ENCODE data around the gene NUP188.
A peak's percentile ranks its signal among the peaks of the same experiment; 100 is the strongest.
"Not testable (repeated sequence)": the region's sequence is repeated elsewhere in the genome, so short reads cannot be mapped to it uniquely, and the experiment has no call there.

NUP188 gene

DNA sequence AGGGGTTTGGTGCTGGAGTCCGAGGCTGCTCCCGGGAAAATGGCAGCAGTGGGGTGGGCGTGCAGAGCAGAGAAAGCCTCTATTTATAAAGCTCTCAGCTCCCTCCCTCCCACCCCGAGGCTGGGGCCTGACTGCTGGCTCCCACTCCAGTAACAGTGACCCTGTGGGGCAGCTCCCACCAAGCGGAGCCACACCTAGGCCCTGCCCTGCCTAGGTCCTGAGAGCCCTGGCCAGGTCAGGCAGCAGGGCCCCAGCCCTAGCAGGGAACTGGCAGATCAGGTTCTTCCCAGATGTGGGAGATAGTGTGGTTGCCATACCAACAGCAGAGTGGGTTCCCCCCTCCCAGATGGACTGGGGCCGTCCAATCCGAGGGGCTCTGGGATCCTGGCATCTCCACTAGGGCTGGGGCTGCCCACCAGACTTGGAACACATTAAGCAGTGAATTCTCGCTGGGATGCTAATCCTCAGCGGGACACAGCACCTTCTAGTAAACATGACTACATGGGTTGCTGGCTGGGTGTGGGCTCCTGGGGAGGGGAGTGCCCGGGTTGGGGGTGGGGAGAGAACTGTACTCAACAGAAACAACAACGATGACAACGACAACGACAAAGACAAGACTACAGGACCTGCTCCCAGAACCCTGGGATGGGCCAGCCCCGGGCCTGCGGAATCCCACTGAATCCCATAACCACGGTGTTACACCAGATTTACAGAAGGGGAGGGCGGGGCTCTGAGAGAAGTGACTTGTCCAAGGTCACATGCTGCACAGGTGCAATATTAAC, 79.1 kb downstream of the NUP188 start:
- no peak for DNase-seq (ENCODE audit: low read depth in 2 of 2)

DNA sequence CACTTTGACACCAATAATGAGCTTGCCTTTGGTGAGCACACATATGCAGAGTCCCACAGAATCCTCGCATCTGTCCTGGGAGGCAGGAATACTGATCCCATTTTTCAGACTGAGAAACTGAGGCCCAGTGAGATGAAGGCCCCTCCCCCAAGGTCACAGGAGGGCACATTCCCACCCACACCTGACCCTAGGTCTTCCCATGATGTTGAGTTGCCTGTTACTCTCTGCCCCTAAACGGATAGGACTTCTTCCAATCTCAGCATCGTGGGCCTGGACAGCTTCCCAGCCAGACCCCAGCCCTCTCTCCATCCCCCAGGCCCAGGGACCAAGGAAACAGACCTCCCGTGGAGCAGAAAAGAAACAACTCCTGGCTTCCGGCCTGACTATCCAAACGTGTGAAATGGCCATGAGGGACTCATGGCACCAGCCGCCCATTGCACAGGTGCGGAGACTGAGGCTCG, 79.8 kb downstream of the NUP188 start:
- no peak for DNase-seq (ENCODE audit: low read depth in 2 of 2)

DNA sequence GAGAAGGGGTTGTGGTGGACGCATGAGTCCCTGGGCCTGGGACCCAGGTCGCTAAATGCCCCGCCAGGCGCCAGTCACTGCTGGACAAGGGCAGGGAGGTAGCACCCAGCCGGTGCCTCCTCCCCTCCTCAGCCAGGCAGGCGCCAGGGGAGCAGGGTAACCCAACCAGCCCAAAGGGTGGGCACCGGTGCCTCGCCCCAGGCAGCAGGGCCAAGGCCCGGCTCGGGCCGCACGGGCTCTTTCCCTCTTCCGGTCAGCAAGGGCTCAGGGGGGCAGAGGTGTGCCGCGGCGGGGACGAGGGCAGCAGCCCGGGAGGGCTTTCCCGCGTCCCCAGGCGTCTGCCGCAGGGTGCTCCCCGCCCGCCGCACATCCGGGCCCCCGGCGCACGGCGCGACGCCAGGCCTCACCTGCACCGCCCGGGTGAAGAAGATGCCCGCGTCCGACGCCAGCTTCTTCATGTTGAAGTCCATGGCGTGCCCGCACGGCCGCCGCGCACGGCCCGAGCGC, 80.2 kb downstream of the NUP188 start:
- peak in 1 of 2 donors; percentile 24 for DNase-seq (ENCODE audit: low read depth in 2 of 2)

DNA sequence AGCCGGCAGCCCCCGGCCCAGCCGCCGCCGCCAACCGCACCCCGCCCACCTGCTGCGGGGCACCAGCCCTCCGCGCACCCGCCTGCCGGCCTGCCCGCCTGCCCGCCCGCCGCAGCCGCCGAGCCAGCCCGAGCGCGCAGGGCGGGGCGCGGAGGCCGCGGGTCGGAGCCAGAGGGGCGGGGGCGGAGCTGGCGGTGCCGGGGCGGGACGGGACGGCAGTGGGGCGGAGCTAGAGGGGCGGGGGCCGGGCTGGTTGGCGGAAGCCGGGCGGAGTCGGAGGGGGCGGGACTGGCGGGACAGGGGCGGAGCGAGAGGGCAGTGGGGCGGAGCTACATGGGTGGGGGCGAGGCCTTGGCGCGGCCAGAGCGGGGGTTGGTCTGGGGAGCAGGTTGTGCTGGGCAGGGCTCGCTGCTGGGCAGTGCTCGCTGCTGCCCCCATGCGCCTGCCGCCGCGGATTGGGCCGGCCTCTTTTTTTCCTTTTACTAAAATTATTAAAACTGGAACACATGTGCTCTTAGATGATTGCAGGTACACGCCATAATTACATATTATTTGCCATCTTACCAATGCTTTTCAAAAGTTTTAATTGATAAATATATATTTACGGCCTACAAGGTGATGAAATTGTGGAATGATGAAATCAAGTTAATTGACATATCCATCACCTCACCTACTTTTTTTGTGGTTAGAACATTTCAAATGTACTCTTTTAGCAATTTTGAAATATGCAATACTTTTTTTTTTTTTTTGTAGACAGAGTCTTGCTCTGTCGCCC, 80.9 kb downstream of the NUP188 start, which contains the start of gene SH3GLB2:
Gene SH3GLB2 (minus strand): TSS at position 140 of the 775 bp plus-strand sequence. CDS start 177 bp downstream, outside the sequence.
- DNase-seq (ENCODE audit: low read depth in 2 of 2): peak; percentile 87 to 92

DNA sequence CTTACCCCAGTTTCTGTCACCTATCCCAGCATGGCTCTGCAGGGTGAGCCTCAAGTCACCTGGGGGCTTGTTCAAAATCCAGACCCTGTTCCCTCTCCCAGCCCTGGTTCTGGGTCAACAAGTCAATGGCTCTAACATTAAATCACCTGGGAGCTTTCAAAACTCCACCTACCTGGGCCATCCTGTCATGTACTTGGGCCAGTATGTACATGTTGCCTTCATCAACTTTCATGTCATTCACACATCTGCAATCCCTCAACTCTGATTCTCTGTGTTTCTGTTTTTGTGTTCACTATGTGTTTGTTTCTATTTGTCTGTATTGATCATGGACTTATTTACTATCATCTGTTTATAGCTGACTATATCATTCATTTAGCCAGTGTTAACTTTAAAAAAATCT, 82.7 kb downstream of the NUP188 start:
- no peak for DNase-seq (ENCODE audit: low read depth in 2 of 2)

DNA sequence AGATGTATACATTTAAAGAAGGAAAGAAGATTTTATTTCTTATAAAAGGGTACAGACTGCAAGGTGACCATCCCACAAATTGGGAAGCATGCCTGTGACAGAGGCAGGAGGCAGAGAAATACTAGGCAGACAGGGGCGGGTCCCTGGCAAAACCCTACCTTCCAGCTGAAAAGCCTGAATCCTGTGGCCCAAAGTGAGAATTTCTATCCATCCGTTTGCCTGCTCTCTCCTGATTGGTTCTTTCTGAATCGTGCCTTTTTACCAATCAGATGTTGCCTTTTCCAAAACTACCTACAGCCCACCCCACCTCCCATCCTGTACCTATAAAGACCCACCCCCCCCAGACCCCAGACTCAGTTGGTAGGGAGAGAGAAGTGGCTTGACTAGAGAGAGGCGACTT, 84.0 kb downstream of the NUP188 start:
- no peak for DNase-seq (ENCODE audit: low read depth in 2 of 2)

DNA sequence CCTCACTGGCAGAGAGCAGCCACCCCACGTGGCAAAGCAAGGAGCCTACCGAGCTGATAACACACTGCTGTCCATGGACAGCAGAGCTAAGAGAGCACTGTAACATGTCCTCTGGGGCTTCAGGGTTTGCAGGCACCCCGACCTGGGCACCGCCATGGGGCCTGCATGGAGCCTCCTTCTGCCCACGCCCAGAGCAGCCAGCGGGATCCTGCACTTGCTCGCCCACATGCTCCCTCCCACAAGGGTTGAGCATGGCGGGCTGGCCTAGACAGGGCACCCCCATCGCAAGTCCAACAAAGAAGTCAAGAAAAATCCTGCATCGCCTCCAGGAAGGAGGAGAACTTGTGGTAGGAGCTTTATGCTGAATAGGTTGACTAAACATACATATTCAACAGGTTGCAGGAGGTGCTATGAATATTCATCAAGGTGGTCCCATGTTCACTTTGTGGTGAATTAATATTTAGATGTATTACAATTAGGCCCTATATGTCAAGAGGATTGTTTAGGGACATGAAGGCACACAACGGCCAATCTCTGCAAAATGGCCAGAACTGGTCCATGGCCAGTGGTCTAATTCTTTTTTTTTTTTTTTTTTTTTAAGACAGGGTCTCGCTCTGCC, 85.2 kb downstream of the NUP188 start:
- DNase-seq (ENCODE audit: low read depth in 2 of 2): no peak

DNA sequence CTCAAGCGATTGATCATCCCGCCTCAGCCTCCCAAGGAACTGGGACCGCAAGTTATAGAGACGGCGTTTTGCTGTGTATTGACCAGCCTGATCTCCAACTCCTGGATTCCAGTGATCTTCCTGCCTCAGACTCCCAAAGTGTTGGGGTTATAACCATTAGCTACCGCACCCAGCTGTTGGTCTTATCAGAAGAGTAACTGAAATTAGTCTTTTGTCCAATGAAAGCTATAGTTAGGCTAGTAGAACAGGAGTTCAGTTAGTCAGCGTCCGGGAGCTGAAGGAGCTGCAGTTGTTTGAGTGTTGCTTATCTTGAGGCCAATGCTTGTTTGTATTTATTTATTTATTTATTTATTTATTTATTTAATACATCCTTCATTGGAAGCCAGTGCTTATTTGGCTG, 85.7 kb downstream of the NUP188 start:
- DNase-seq (ENCODE audit: low read depth in 2 of 2): no peak

DNA sequence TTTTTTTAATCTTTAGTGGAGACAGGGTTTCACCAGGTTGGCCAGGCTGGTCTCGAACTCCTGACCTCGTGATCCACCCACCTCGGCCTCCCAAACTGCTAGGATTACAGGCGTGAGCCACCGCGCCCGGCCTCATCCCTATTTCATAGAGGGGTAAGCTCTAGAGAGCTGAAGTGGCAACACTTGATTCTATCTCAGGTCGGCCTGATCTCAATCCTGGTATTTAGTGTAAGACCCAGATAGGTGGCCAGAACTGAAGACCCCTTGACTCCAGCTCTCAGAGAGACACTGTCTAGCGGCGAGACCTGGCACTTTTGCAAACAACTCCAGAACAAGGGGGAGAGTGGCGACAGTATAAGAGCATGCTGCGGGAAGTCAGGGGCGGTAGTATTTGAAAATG, 88.3 kb downstream of the NUP188 start:
- DNase-seq (ENCODE audit: low read depth in 2 of 2): not testable (repeated sequence)

DNA sequence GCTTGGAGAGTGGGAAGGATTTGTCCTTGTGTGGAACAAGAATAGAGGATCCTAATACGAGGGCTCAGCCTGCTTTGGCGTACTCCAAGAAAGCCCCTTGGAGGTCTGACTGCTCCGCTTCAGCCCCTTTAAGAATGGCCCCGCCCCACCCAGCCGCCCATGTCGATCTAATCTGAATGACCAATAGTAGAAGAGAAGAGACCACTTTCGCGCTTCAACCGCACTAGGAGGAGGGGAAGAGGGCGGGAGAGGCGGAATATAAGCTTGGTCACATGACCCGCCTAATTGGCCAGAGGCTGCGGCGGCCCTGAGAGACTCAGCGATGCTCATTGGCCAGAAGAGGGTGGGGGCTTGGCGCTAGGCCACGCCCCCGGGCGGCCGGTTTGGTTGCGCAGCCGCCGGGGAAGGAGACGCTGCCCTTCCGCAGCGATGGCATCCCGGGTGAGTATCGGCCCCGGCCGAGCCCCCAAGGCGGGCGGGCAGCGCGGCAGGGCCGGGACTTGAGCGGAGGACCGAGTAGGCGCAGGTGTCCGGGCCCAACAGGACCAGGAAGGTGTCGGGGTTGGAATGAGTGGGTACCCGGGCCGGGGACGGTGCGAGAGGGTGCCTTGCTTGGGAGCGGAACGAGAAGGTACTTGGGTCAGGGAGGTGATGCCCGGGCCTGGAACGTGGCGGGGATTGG, 88.9 kb downstream of the NUP188 start, which contains the start of gene MIGA2:
Gene MIGA2 (plus strand): TSS at position 386 of the 682 bp plus-strand sequence. CDS start 3,969 bp downstream, outside the sequence.
- peak; percentile 83 to 90 for DNase-seq (ENCODE audit: low read depth in 2 of 2)

DNA sequence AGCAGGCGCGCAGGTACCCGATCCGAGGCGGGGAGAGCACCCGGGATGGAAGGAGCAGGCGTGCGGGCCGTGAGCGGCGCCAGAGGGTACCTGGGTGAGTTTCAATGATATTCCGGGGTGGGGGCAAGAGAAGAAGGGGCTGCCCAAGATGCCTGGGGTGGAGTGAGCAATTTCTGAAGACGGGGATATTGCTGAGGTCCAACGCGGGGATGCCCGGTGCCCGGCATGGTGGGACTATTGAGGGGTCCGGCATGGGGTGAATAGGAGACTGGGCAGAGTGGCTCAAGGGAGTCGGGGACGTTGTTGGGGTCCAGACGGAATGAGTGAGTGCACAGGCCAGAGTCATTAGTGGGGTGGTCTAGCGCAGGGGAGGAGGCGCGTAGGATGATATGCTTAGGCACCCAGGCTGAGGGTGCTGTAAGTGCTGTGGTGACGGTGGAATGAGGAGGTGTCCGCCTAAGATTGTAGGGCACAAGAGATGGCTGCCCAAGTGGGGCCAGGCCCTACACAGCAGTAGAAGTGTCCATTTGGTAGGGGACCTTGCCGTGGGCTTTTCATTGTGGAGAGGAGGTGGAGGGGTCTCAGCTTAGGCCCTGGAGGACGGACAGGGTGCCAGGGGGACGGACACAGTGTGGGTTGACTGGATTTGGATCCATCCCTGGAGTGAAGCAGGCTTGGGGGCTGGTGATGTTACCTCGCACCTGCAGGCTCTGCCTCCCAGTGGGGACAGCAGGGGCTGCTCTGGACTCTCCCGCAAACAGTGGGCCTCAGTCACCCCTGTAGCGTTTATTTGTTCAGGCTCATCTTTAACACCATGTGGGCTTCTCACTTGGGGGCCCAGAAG, 89.6 kb downstream of the NUP188 start:
- no peak for DNase-seq (ENCODE audit: low read depth in 2 of 2)

DNA sequence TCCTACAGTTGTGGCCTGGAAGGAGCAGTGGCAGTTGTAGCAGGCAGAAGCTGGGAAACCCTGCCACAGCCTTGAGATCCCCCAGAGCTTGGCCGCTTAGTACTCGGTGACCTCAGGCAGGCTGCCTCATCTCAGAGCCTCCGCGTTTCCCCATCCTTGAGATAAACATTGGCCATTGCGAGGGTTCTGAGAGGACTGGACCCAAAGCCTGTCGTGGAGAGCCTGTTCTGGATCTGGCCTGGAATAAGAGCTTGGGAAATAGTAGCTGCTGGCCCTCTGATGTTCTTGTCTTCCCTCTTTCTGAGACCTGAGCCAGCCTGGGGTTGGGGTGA, 90.2 kb downstream of the NUP188 start:
- DNase-seq (ENCODE audit: low read depth in 2 of 2): no peak

DNA sequence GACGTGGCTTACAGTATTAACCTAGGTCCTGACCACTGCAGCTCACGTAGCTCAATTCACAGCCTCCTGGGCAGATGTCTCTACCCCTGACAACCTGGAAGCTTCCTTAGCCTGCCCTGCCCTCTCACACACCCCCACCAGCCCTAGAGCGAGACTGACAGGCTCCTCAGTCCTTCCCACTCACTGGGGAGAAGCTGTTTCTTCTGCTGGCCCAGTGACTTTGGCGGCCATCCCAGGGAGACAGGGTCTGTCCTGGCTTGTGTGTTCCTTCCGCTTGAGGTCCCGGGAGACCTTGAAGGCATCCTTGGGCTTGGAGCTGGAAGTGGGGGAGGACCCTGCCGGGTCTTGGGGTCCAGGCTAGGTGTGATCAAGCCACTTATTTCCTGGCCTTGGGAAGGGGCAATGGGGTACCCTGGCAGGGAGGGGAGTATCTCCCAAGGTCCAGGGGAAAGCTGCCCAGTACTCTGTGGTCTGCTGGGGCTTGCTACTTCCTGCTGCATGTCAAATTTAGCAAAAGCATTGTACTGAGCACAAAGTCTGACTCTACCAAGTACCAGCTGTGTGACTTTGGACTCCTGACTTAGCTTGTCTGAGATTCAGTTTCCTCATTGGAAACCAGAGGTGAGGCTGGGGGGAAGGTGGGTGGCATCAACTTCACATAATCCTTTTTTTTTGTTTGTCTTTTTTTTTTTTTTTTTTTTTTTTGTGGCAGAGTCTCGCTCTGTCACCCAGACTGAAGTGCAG, 90.8 kb downstream of the NUP188 start:
- DNase-seq (ENCODE audit: low read depth in 2 of 2): no peak

DNA sequence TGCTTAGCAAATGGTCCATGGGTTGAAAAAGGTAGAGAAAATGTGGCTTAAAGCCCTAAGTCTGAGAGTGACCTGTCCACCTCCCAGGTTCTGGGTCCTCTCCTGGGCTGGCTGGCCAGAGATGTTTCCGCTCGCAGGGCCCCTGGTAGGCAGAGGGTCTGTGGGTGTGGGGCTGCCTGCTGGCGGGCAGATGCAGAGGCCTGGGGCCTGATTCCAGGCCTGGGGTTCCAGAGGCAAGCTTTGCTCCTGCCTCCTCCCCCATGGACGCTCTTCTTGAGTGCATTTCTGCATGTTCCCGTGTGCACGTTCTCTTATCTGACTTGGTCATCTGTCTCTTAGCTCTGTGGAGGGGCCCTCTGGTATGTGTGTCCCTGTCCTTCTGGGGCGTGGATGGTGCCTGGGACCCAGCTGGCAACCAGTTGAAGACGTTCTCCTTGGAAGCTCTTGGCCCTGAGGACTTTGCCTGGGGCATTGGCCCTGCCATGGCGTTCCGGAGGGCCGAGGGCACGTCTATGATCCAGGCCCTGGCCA, 92.7 kb downstream of the NUP188 start:
- DNase-seq (ENCODE audit: low read depth in 2 of 2): no peak

DNA sequence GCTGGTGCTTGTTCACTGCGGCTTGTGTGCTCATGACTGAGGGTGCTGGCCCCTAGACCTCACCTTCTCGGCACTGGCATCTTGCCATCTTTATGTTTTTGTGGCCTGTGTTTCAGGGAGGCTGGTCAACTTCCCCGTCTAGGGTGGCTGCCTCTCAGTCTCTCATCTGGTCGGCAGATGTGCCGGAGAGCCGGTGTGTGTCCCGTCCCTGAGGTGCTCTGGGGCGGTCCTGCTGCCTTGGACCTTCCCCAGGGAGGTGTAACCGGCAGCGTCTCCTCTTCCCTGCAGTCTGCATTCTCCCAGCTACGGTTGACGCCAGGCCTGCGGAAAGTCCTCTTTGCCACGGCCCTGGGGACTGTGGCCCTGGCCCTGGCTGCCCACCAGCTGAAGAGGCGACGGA, 94.5 kb downstream of the NUP188 start:
- DNase-seq (ENCODE audit: low read depth in 2 of 2): no peak

DNA sequence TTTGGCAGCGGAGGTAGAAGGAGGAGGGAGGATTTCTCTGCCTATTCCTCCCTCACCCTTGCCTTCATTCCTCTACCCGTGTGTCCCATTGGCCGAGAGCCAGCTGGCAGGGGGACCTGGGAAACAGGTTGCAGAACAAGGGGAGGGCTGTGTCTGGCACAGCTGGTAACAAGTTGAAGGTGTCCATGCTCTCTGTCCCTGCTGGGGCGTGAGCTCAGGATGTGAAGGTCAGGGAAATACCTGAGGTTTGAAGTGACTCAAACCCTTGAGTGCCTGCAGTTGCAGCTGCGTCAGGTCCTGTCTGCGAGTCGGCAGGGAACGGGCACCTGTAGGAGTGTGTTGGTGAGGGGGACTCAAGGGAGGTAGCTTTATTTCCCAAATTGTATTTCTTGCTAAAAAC, 105.1 kb downstream of the NUP188 start:
- no peak for DNase-seq (ENCODE audit: low read depth in 2 of 2)

DNA sequence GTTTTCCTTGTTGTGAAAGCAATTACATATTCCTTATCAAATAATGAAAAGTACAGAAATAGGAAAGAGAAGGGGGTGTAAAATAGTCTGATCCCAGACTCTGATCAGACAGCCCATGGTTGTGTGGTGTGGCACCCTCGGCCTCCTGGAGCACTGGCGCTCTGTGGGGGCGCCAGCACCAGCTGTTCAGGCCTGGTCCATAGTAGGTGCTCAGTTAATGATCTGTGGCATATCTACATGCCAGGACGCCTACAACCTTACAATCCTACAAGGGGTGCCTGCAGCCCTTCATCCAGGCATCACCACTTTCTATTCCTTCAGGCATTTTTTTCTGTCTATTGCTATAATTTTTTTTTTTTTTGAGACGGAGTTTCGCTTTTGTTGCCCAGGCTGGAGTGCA, 105.5 kb downstream of the NUP188 start:
- DNase-seq (ENCODE audit: low read depth in 2 of 2): no peak

DNA sequence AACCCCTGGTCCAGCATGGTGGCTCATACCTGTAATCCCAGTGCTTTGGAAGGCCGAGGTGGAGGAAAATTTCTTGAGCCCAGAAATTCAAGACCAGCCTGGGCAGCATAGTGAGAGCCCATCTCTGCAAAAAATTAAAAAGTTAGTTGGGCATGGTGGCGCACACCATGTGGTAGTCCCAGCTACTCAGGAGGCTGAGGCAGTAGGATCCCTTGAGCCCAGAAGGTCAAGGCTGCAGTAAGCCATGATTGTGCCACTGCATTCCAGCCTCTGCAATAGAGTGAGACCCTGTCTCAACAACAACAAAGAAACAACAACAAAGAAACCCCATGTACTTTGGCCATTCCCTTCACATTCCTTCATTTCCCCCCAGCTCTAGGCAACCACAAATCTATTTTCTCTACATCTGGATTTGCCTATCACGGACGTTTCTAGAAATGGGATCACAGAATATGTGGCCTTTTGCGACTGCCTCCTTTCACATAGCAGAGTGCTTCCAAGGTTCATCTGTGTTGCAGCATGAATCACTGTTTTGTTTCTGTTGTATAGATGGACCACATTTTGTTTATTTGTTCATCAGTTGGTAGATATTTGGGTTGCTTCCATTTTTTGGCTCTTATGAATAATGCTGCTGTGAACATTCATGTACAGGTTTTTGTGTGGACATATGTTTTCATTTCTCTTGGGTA, 106.8 kb downstream of the NUP188 start:
- no peak for DNase-seq (ENCODE audit: low read depth in 2 of 2)
